ENCODE measurements around the gene CHP1. TPM values are rescaled to one million over a fixed set of nuclear protein-coding genes. Genes with fewer than 3 reads are reported as not detected.
"Not testable (repeated sequence)": the region's sequence is repeated elsewhere in the genome, so short reads cannot be mapped to it uniquely, and the experiment has no call there.

Gene CHP1
- 10 to 100 TPM; 55.6 to 63.5 (median 62.3) TPM for polyA plus RNA-seq (ENCODE audit: insufficient read length in 3 of 3)
- long read RNA-seq, donor 1, transcript CHP1-201 (7 exons, 3,329 nt), result major isoform, 8 of 9 reads
- long read RNA-seq, donor 1, partial matches to known transcripts, result 0 of 9 reads
- long read RNA-seq, donor 1, other reads (novel, unspliced or antisense), result 0 of 9 reads
- long read RNA-seq, donor 2, transcript CHP1-201 (7 exons, 3,329 nt), result major isoform, 17 of 22 reads
- long read RNA-seq, donor 2, partial matches to known transcripts, result 5 of 22 reads
- long read RNA-seq, donor 2, other reads (novel, unspliced or antisense), result 0 of 22 reads
- long read RNA-seq, donor 3, transcript CHP1-201 (7 exons, 3,329 nt), result major isoform, 22 of 22 reads
- long read RNA-seq, donor 3, partial matches to known transcripts, result 0 of 22 reads
- long read RNA-seq, donor 3, other reads (novel, unspliced or antisense), result 0 of 22 reads
- long read RNA-seq, donor 4, transcript CHP1-201 (7 exons, 3,329 nt), result major isoform, 8 of 9 reads
- long read RNA-seq, donor 4, partial matches to known transcripts, result 0 of 9 reads
- long read RNA-seq, donor 4, other reads (novel, unspliced or antisense), result 0 of 9 reads
- long read RNA-seq, donor 5, result 0 reads
- long read RNA-seq, donor 6, transcript CHP1-201 (7 exons, 3,329 nt), result major isoform, 15 of 22 reads
- long read RNA-seq, donor 6, partial matches to known transcripts, result 6 of 22 reads
- long read RNA-seq, donor 6, other reads (novel, unspliced or antisense), result 0 of 22 reads
- long read RNA-seq, donor 7, transcript CHP1-201 (7 exons, 3,329 nt), result major isoform, 22 of 23 reads
- long read RNA-seq, donor 7, partial matches to known transcripts, result 0 of 23 reads
- long read RNA-seq, donor 7, other reads (novel, unspliced or antisense), result 0 of 23 reads
- long read RNA-seq, donor 8, result 0 reads
- long read RNA-seq, donor 9, transcript CHP1-201 (7 exons, 3,329 nt), result major isoform, 11 of 12 reads
- long read RNA-seq, donor 9, partial matches to known transcripts, result 0 of 12 reads
- long read RNA-seq, donor 9, other reads (novel, unspliced or antisense), result 0 of 12 reads
- long read RNA-seq, donor 10, transcript CHP1-201 (7 exons, 3,329 nt), result major isoform, 17 of 27 reads
- long read RNA-seq, donor 10, partial matches to known transcripts, result 10 of 27 reads
- long read RNA-seq, donor 10, other reads (novel, unspliced or antisense), result 0 of 27 reads
- long read RNA-seq, donor 11, transcript CHP1-201 (7 exons, 3,329 nt), result major isoform, 12 of 12 reads
- long read RNA-seq, donor 11, partial matches to known transcripts, result 0 of 12 reads
- long read RNA-seq, donor 11, other reads (novel, unspliced or antisense), result 0 of 12 reads
- long read RNA-seq, donor 12, partial matches to known transcripts, result 0 of 3 reads
- long read RNA-seq, donor 12, other reads (novel, unspliced or antisense), result 0 of 3 reads
- long read RNA-seq, donor 13, result 0 reads
- long read RNA-seq, donor 14, transcript CHP1-201 (7 exons, 3,329 nt), result major isoform, 11 of 11 reads
- long read RNA-seq, donor 14, partial matches to known transcripts, result 0 of 11 reads
- long read RNA-seq, donor 14, other reads (novel, unspliced or antisense), result 0 of 11 reads
- long read RNA-seq, donor 15, partial matches to known transcripts, result 0 of 3 reads
- long read RNA-seq, donor 15, other reads (novel, unspliced or antisense), result 0 of 3 reads
- long read RNA-seq, donor 16, transcript CHP1-201 (7 exons, 3,329 nt), result major isoform, 29 of 35 reads
- long read RNA-seq, donor 16, partial matches to known transcripts, result 5 of 35 reads
- long read RNA-seq, donor 16, other reads (novel, unspliced or antisense), result 0 of 35 reads

GRCh38 chr15:41230650-41231421 lies at the start of gene CHP1, which contains the start of gene EXD1:
CHP1 (plus strand) TSS chr15:41231268; CDS start chr15:41231383, 115 bp downstream.
EXD1 (minus strand) TSS chr15:41230757; CDS start chr15:41226575, 4,182 bp downstream.
- peak; percentile 87 to 95 (median 94) for DNase-seq (ENCODE audit: extremely low read depth in 1 of 11, low read depth in 9 of 11, low spot score in 4 of 11)

GRCh38 chr15:41182266-41182665 lies 48.8 kb upstream of the CHP1 start:
- no peak for DNase-seq (ENCODE audit: extremely low read depth in 1 of 11, low read depth in 9 of 11, low spot score in 4 of 11)

GRCh38 chr15:41183581-41183980 lies 47.5 kb upstream of the CHP1 start:
- no peak for DNase-seq (ENCODE audit: extremely low read depth in 1 of 11, low read depth in 9 of 11, low spot score in 4 of 11)

GRCh38 chr15:41194444-41194843 lies 36.6 kb upstream of the CHP1 start:
- DNase-seq (ENCODE audit: extremely low read depth in 1 of 11, low read depth in 9 of 11, low spot score in 4 of 11), result no peak

GRCh38 chr15:41199470-41199869 lies 31.6 kb upstream of the CHP1 start:
- no peak for DNase-seq (ENCODE audit: extremely low read depth in 1 of 11, low read depth in 9 of 11, low spot score in 4 of 11)

- no peak for DNase-seq (ENCODE audit: extremely low read depth in 1 of 11, low read depth in 9 of 11, low spot score in 4 of 11)
These were observed 27.7 kb upstream of the CHP1 start for GRCh38 chr15:41203395-41203794.

GRCh38 chr15:41205315-41205714 lies 25.8 kb upstream of the CHP1 start:
- DNase-seq (ENCODE audit: extremely low read depth in 1 of 11, low read depth in 9 of 11, low spot score in 4 of 11), result no peak

GRCh38 chr15:41207687-41208448 lies 23.2 kb upstream of the CHP1 start:
- DNase-seq (ENCODE audit: extremely low read depth in 1 of 11, low read depth in 9 of 11, low spot score in 4 of 11), result no peak

GRCh38 chr15:41215708-41216107 lies 15.4 kb upstream of the CHP1 start:
- DNase-seq (ENCODE audit: extremely low read depth in 1 of 11, low read depth in 9 of 11, low spot score in 4 of 11), result no peak

GRCh38 chr15:41218851-41219250 lies 12.2 kb upstream of the CHP1 start:
- no peak for DNase-seq (ENCODE audit: extremely low read depth in 1 of 11, low read depth in 9 of 11, low spot score in 4 of 11)

- no peak for DNase-seq (ENCODE audit: extremely low read depth in 1 of 11, low read depth in 9 of 11, low spot score in 4 of 11)
These were observed 11.7 kb upstream of the CHP1 start for GRCh38 chr15:41219381-41219780.

GRCh38 chr15:41230345-41230649 lies 771 bp upstream of the CHP1 start:
- no peak for DNase-seq (ENCODE audit: extremely low read depth in 1 of 11, low read depth in 9 of 11, low spot score in 4 of 11)

- DNase-seq (ENCODE audit: extremely low read depth in 1 of 11, low read depth in 9 of 11, low spot score in 4 of 11), result peak in 4 of 11 donors; percentile 6 to 32 (median 24)
These were observed 556 bp downstream of the CHP1 start for GRCh38 chr15:41231422-41232226.

GRCh38 chr15:41233367-41233771 lies 2.3 kb downstream of the CHP1 start:
- DNase-seq (ENCODE audit: extremely low read depth in 1 of 11, low read depth in 9 of 11, low spot score in 4 of 11), result no peak

GRCh38 chr15:41235228-41235627 lies 4.2 kb downstream of the CHP1 start:
- not testable (repeated sequence) for DNase-seq (ENCODE audit: extremely low read depth in 1 of 11, low read depth in 9 of 11, low spot score in 4 of 11)

GRCh38 chr15:41235929-41236328 lies 4.9 kb downstream of the CHP1 start:
- no peak for DNase-seq (ENCODE audit: extremely low read depth in 1 of 11, low read depth in 9 of 11, low spot score in 4 of 11)
